Endothelial cell (in vitro differentiated cells): Measurements from ENCODE around the gene MYRIP. TPM values are rescaled to one million over a fixed set of nuclear protein-coding genes. Genes with fewer than 3 reads are reported as not detected.
A peak's percentile ranks its signal among the peaks of the same experiment; 100 is the strongest.

ENCODE experiments used
- DNase-seq: peaks from one replicate; pipeline ENCODE4 v3.0.0; 2021; ENCODE audit warnings: low spot score
- H3K27ac Mint-ChIP-seq: one replicate; pipeline ENCODE4 v1.8.0; 2021; ENCODE audit warnings: mixed read lengths, inconsistent platforms; ENCODE audit not compliant: unreplicated experiment
- H3K27me3 Mint-ChIP-seq: one replicate; pipeline ENCODE4 v1.8.0; 2021; ENCODE audit warnings: mild to moderate bottlenecking, moderate library complexity, mixed read lengths, inconsistent platforms; ENCODE audit not compliant: unreplicated experiment
- H3K36me3 Mint-ChIP-seq: one replicate; pipeline ENCODE4 v1.8.0; 2021; ENCODE audit warnings: mild to moderate bottlenecking, low read depth, mixed read lengths, inconsistent platforms; ENCODE audit not compliant: unreplicated experiment
- H3K4me1 Mint-ChIP-seq: one replicate; pipeline ENCODE4 v1.8.0; 2021; ENCODE audit warnings: mild to moderate bottlenecking, mixed read lengths, inconsistent platforms; ENCODE audit not compliant: unreplicated experiment
- H3K4me3 Mint-ChIP-seq: one replicate; pipeline ENCODE4 v1.8.0; 2021; ENCODE audit warnings: mild to moderate bottlenecking, mixed read lengths, inconsistent platforms; ENCODE audit not compliant: unreplicated experiment
- H3K9me3 Mint-ChIP-seq: one replicate; pipeline ENCODE4 v1.8.0; 2021; ENCODE audit warnings: mixed read lengths, inconsistent platforms; ENCODE audit not compliant: unreplicated experiment
- CTCF ChIP-seq: fragments of 200-600 bp; sonication (generic); IDR thresholded peaks from one replicate; pipeline ENCODE4 v1.5.0; 2021; ENCODE audit warnings: antibody characterized with exemption; ENCODE audit not compliant: unreplicated experiment
- total RNA-seq: library from RNA; stranded (reverse); fragmentation: NEBNext Ultra II Directional; extraction: Animal tissue kit (Norgen Biotek cat#: 25700); gene quantifications from one replicate; pipeline ENCODE4 v1.2.1, GENCODE V29; 2021; ENCODE audit not compliant: unreplicated experiment

MYRIP gene
- total RNA-seq, 1 donor from 2014 or later, result 0.49 TPM

- TF ChIP-seq CTCF, result no peak
- Mint-ChIP-seq H3K4me1 (peaks cover 23% of the 10 kb centered on the region), H3K9me3 (no peaks in the 10 kb centered on the region), H3K36me3 (no peaks in the 10 kb centered on the region), H3K4me3 (no peak overlapping the region), H3K27me3 (peaks cover 2% of the 10 kb centered on the region), H3K27ac (peak overlapping the region; percentile 88)
- DNase-seq, result no peak
Observed at GRCh38 chr3:39960515-39961191, 151.2 kb downstream of the MYRIP start.

GRCh38 chr3:39961230-39961629, 151.8 kb downstream of the MYRIP start:
- DNase-seq, result no peak
- Mint-ChIP-seq H3K4me3 (no peak overlapping the region), H3K27ac (peak overlapping the region; percentile 88), H3K9me3 (no peaks in the 10 kb centered on the region), H3K36me3 (no peaks in the 10 kb centered on the region), H3K4me1 (peaks cover 23% of the 10 kb centered on the region), H3K27me3 (peaks cover 2% of the 10 kb centered on the region)
- no peak for TF ChIP-seq CTCF

GRCh38 chr3:39962581-39962980, 153.2 kb downstream of the MYRIP start:
- Mint-ChIP-seq H3K4me1 (peaks cover 23% of the 10 kb centered on the region), H3K27me3 (peaks cover 2% of the 10 kb centered on the region), H3K27ac (peak overlapping the region; percentile 57), H3K36me3 (no peaks in the 10 kb centered on the region), H3K9me3 (no peaks in the 10 kb centered on the region), H3K4me3 (no peak overlapping the region)
- no peak for DNase-seq
- no peak for TF ChIP-seq CTCF

- Mint-ChIP-seq H3K36me3 (no peaks in the 10 kb centered on the region), H3K9me3 (no peaks in the 10 kb centered on the region), H3K4me1 (peaks cover 16% of the 10 kb centered on the region), H3K4me3 (no peak overlapping the region), H3K27me3 (no peaks in the 10 kb centered on the region), H3K27ac (no peak overlapping the region)
- TF ChIP-seq CTCF, result no peak
- DNase-seq, result no peak
Observed at GRCh38 chr3:39965461-39965860, 156.1 kb downstream of the MYRIP start.

- no peaks in the 10 kb centered on the region for H3K27me3 Mint-ChIP-seq
- DNase-seq, result no peak
- no peak overlapping the region for H3K27ac Mint-ChIP-seq
- H3K9me3 Mint-ChIP-seq, result no peaks in the 10 kb centered on the region
- peaks cover 11% of the 10 kb centered on the region for H3K4me1 Mint-ChIP-seq
- no peak for TF ChIP-seq CTCF
- H3K36me3 Mint-ChIP-seq, result no peaks in the 10 kb centered on the region
- H3K4me3 Mint-ChIP-seq, result no peak overlapping the region
Observed at GRCh38 chr3:39965997-39966396, 156.6 kb downstream of the MYRIP start.
